A673 (cell line): ENCODE results near the gene CCSER1. TPM values are rescaled to one million over a fixed set of nuclear protein-coding genes. Genes with fewer than 3 reads are reported as not detected.

ENCODE experiments used
- BruUV-seq: library from RNA; stranded (reverse); fragments of 400-500 nt; replicated peaks from 2 replicates; lab custom pipeline; 2021; lab: Mats Ljungman, UMichigan
- CTCF ChIA-PET: fragments of 300-600 bp; sonication (Branson Sonifier 250); formaldehyde crosslinking; loops from one replicate; lab custom pipeline; 2022; ENCODE audit warnings: antibody characterized with exemption; lab: Charles Lee
- POLR2A ChIA-PET: fragments of 300-600 bp; sonication (Branson Sonifier 250); formaldehyde crosslinking; loops from one replicate; lab custom pipeline; 2022; ENCODE audit warnings: antibody characterized with exemption; ENCODE audit not compliant: low non-redundant PET; lab: Charles Lee
- DNase-seq: peaks from one replicate; pipeline ENCODE4 v3.0.0-alpha.2; 2015; ENCODE audit warnings: low spot score
- H3K27ac ChIP-seq: fragments of 200-600 bp; sonication (generic); 2 replicates; pipeline ENCODE4 v1.5.1; 2016; ENCODE audit warnings: mixed run types, low read depth, mild to moderate bottlenecking, mixed read lengths, antibody characterized with exemption, low read length; ENCODE audit not compliant: poor library complexity, severe bottlenecking
- H3K27me3 ChIP-seq: fragments of 200-600 bp; sonication (generic); replicated peaks from 2 replicates; pipeline ENCODE4 v1.6.1; 2017; ENCODE audit warnings: mixed run types, low read depth, mild to moderate bottlenecking, mixed read lengths, antibody characterized with exemption, low read length; ENCODE audit not compliant: insufficient read depth, poor library complexity
- H3K36me3 ChIP-seq: fragments of 200-600 bp; sonication (generic); 2 replicates; pipeline ENCODE4 v1.6.1; 2016; ENCODE audit warnings: mixed run types, mild to moderate bottlenecking, mixed read lengths, antibody characterized with exemption, low read length; ENCODE audit not compliant: insufficient read depth, poor library complexity, severe bottlenecking
- H3K4me1 ChIP-seq: fragments of 200-600 bp; sonication (generic); 2 replicates; pipeline ENCODE4 v1.6.1; 2017; ENCODE audit warnings: mixed run types, mild to moderate bottlenecking, mixed read lengths, antibody characterized with exemption, low read length; ENCODE audit not compliant: insufficient read depth, poor library complexity, severe bottlenecking
- H3K4me3 ChIP-seq: fragments of 200-600 bp; sonication (generic); 2 replicates; pipeline ENCODE4 v1.5.1; 2016; ENCODE audit warnings: low read depth, mixed run types, mild to moderate bottlenecking, mixed read lengths, low read length; ENCODE audit not compliant: poor library complexity, severe bottlenecking
- H3K9me3 ChIP-seq: fragments of 200-600 bp; sonication (generic); 2 replicates; pipeline ENCODE4 v1.6.1; 2016; ENCODE audit warnings: mixed run types, low read depth, mild to moderate bottlenecking, mixed read lengths, antibody characterized with exemption, low read length; ENCODE audit not compliant: poor library complexity, severe bottlenecking
- CTCF ChIP-seq: fragments of 300-800, 200-600 bp; sonication (generic); conservative IDR thresholded peaks from 2 replicates; pipeline ENCODE4 v1.5.1; 2017; ENCODE audit warnings: low read depth, mild to moderate bottlenecking, antibody characterized with exemption, low read length, moderate library complexity, mixed read lengths
- EZH2 ChIP-seq: fragments of 200-600 bp; sonication (generic); IDR thresholded peaks from 2 replicates; pipeline ENCODE4 v1.6.1; 2017; ENCODE audit warnings: borderline replicate concordance, low read depth, mild to moderate bottlenecking, mixed read lengths, antibody characterized with exemption, low read length; ENCODE audit not compliant: poor library complexity, severe bottlenecking
- intact Hi-C: fragments of 100-400 bp; cut with micrococcal nuclease; formaldehyde crosslinking; loops from one replicate; pipeline ENCODE4 v1.10.0; 2022; ENCODE audit not compliant: unreplicated experiment
- total RNA-seq: library from RNA; stranded (reverse); gene quantifications from 2 replicates; pipeline ENCODE4 v1.2.3, GENCODE V29; 2021

CCSER1 gene
- total RNA-seq, 1 experiment from 2014 or later = not detected

GRCh38 chr4:90606781-90607180, 479.6 kb downstream of the CCSER1 start:
- Histone ChIP-seq H3K27ac (no peak overlapping the region), H3K9me3 (no peaks in the 10 kb centered on the region), H3K27me3 (no peaks in the 10 kb centered on the region), H3K4me1 (no peaks in the 10 kb centered on the region), H3K4me3 (no peak overlapping the region), H3K36me3 (no peaks in the 10 kb centered on the region)
- TF ChIP-seq EZH2 (no peak), CTCF (no peak)
- ChIA-PET POLR2A (no interaction called here), CTCF (no interaction called here)
- intact Hi-C loops = no loop called here
- BruUV-seq = no TSS peak
- DNase-seq = no peak

- CTCF ChIA-PET = no interaction called here
- intact Hi-C loops = no loop called here
- DNase-seq = no peak
- no peak overlapping the region for H3K4me3 ChIP-seq
- TF ChIP-seq CTCF (no peak), EZH2 (no peak)
- H3K27me3 ChIP-seq = no peaks in the 10 kb centered on the region
- no TSS peak for BruUV-seq
- no peaks in the 10 kb centered on the region for H3K36me3 ChIP-seq
- no peaks in the 10 kb centered on the region for H3K9me3 ChIP-seq
- no peaks in the 10 kb centered on the region for H3K4me1 ChIP-seq
- no peak overlapping the region for H3K27ac ChIP-seq
- POLR2A ChIA-PET = no interaction called here
These were observed 487.2 kb downstream of the CCSER1 start for GRCh38 chr4:90614371-90614770.

GRCh38 chr4:90621080-90621479, 493.9 kb downstream of the CCSER1 start:
- Histone ChIP-seq H3K4me3 (no peak overlapping the region), H3K9me3 (no peaks in the 10 kb centered on the region), H3K27ac (no peak overlapping the region), H3K4me1 (no peaks in the 10 kb centered on the region), H3K27me3 (no peaks in the 10 kb centered on the region), H3K36me3 (no peaks in the 10 kb centered on the region)
- intact Hi-C loops = no loop called here
- no TSS peak for BruUV-seq
- TF ChIP-seq EZH2 (no peak), CTCF (no peak)
- ChIA-PET POLR2A (no interaction called here), CTCF (no interaction called here)
- DNase-seq = no peak
